NT2/D1 (cell line): ENCODE data around the gene APCDD1.

Experiments used
- SUZ12 ChIP-seq: IDR thresholded peaks from 2 replicates; pipeline ENCODE4 v1.6.1; 2011; ENCODE audit not compliant: insufficient read length, insufficient read depth; ENCODE audit errors: extremely low read depth
- YY1 ChIP-seq: IDR thresholded peaks from 2 replicates; pipeline ENCODE4 v1.6.1; 2011; ENCODE audit not compliant: insufficient read length, insufficient read depth
- ZNF274 ChIP-seq: IDR thresholded peaks from 2 replicates; pipeline ENCODE4 v1.6.1; 2011; ENCODE audit warnings: mild to moderate bottlenecking, low read depth, low read length

GRCh38 chr18:10417664-10418063 lies 36.8 kb upstream of the APCDD1 start:
- TF ChIP-seq YY1 (no peak), SUZ12 (no peak), ZNF274 (no peak)
